Neural cell (in vitro differentiated cells): ENCODE measurements around the gene AP1S1. TPM values are rescaled to one million over a fixed set of nuclear protein-coding genes. Genes with fewer than 3 reads are reported as not detected.

Experiments used
- H2AFZ ChIP-seq: fragments of 200-600, 300-800 bp; sonication (generic), shearing (Covaris generic); 2 replicates; pipeline ENCODE4 v1.6.0; 2014; ENCODE audit warnings: low read depth, mild to moderate bottlenecking, antibody characterized with exemption, low read length, moderate library complexity
- H3F3A ChIP-seq: fragments of 200-600 bp; shearing (Covaris generic); 2 replicates; pipeline ENCODE4 v1.6.1; 2016; ENCODE audit warnings: mild to moderate bottlenecking, moderate library complexity, mixed read lengths, antibody characterized with exemption, low read length; ENCODE audit not compliant: insufficient read depth, poor library complexity, severe bottlenecking
- H3K27ac ChIP-seq: fragments of 200-600, 300-800 bp; sonication (generic), shearing (Covaris generic); 2 replicates; pipeline ENCODE4 v1.5.1; 2014; ENCODE audit warnings: mild to moderate bottlenecking, low read length, moderate library complexity
- H3K27me3 ChIP-seq: fragments of 300-800, 200-600 bp; sonication (generic), shearing (Covaris generic); 2 replicates; pipeline ENCODE4 v1.6.0; 2014; ENCODE audit warnings: mild to moderate bottlenecking, low read depth, low read length, moderate library complexity; ENCODE audit not compliant: insufficient read depth
- H3K36me3 ChIP-seq: fragments of 300-800, 200-600 bp; sonication (generic), shearing (Covaris generic); 2 replicates; pipeline ENCODE4 v1.5.1; 2014; ENCODE audit warnings: mild to moderate bottlenecking, antibody characterized with exemption, low read length, moderate library complexity; ENCODE audit not compliant: insufficient read depth
- H3K4me2 ChIP-seq: fragments of 300-800, 200-600 bp; sonication (generic), shearing (Covaris generic); 2 replicates; pipeline ENCODE4 v1.6.0; 2014; ENCODE audit warnings: mild to moderate bottlenecking, low read length
- H3K4me3 ChIP-seq: fragments of 300-800, 200-600 bp; sonication (generic), shearing (Covaris generic); 2 replicates; pipeline ENCODE4 v1.5.1; 2014; ENCODE audit warnings: mild to moderate bottlenecking, low read length, moderate library complexity
- H3K79me2 ChIP-seq: fragments of 200-600 bp; shearing (Covaris generic); replicated peaks from 2 replicates; pipeline ENCODE4 v1.6.0; 2014; ENCODE audit warnings: mild to moderate bottlenecking, low read length, moderate library complexity; ENCODE audit not compliant: insufficient read depth
- H3K9ac ChIP-seq: fragments of 300-800, 200-600 bp; sonication (generic), shearing (Covaris generic); 2 replicates; pipeline ENCODE4 v1.6.1; 2016; ENCODE audit warnings: mild to moderate bottlenecking, low read length, mixed read lengths
- H3K9me2 ChIP-seq: fragments of 200-600 bp; shearing (Covaris generic); 2 replicates; pipeline ENCODE4 v1.6.1; 2016; ENCODE audit warnings: mild to moderate bottlenecking, low read length, mixed read lengths; ENCODE audit not compliant: insufficient read depth
- H3K9me3 ChIP-seq: fragments of 200-600, 300-800 bp; sonication (generic), shearing (Covaris generic); 2 replicates; pipeline ENCODE4 v1.6.1; 2016; ENCODE audit warnings: mild to moderate bottlenecking, mixed run types, low read length, moderate library complexity, mixed read lengths
- H4K20me1 ChIP-seq: fragments of 200-600 bp; shearing (Covaris generic); 2 replicates; pipeline ENCODE4 v1.6.1; 2016; ENCODE audit warnings: mild to moderate bottlenecking, mixed run types; ENCODE audit not compliant: insufficient read depth
- EP300 ChIP-seq: fragments of 450-650 bp; conservative IDR thresholded peaks from 2 replicates; pipeline ENCODE4 v1.6.1; 2014; ENCODE audit warnings: antibody characterized with exemption, mild to moderate bottlenecking, moderate library complexity; ENCODE audit not compliant: poor library complexity, severe bottlenecking
- EZH2 ChIP-seq: fragments of 200-600, 300-800 bp; shearing (Covaris generic), sonication (generic); IDR thresholded peaks from 2 replicates; pipeline ENCODE4 v1.6.1; 2014; ENCODE audit warnings: antibody characterized with exemption, low read length, borderline replicate concordance, mild to moderate bottlenecking; ENCODE audit not compliant: insufficient read depth, poor library complexity, severe bottlenecking
- MXI1 ChIP-seq: fragments of 450-650 bp; conservative IDR thresholded peaks from 2 replicates; pipeline ENCODE4 v1.6.1; 2014; ENCODE audit warnings: antibody characterized with exemption, mild to moderate bottlenecking; ENCODE audit not compliant: poor library complexity, severe bottlenecking
- POLR2AphosphoS5 ChIP-seq: IDR thresholded peaks from 2 replicates; pipeline ENCODE4 v1.6.1; 2012
- RAD21 ChIP-seq: fragments of 450-650 bp; conservative IDR thresholded peaks from 2 replicates; pipeline ENCODE4 v1.6.1; 2014; ENCODE audit warnings: antibody characterized with exemption, mild to moderate bottlenecking, moderate library complexity
- REST ChIP-seq: IDR thresholded peaks from 2 replicates; pipeline ENCODE4 v1.6.1; 2012; ENCODE audit warnings: borderline replicate concordance
- SMC3 ChIP-seq: fragments of 450-650 bp; conservative IDR thresholded peaks from 2 replicates; pipeline ENCODE4 v1.6.1; 2014; ENCODE audit warnings: antibody characterized with exemption, mild to moderate bottlenecking, moderate library complexity; ENCODE audit not compliant: poor library complexity
- TAF1 ChIP-seq: IDR thresholded peaks from 2 replicates; pipeline ENCODE4 v1.6.1; 2012; ENCODE audit warnings: low read depth
- polyA plus RNA-seq: library from polyadenylated mRNA; depleted of rRNA; stranded (reverse); fragments of >200 nt; gene quantifications from 2 replicates; pipeline ENCODE4 v1.2.3, GENCODE V29; 2014
- TF ChIP-seq, protein P1 (sequence below): fragments of 450-650 bp; IDR thresholded peaks from 2 replicates; pipeline ENCODE4 v1.5.1; 2014; ENCODE audit warnings: antibody characterized with exemption, mild to moderate bottlenecking, moderate library complexity; ENCODE audit not compliant: poor library complexity, severe bottlenecking

Gene AP1S1
- polyA plus RNA-seq, 1 donor from 2014 or later, result 344 TPM

DNA sequence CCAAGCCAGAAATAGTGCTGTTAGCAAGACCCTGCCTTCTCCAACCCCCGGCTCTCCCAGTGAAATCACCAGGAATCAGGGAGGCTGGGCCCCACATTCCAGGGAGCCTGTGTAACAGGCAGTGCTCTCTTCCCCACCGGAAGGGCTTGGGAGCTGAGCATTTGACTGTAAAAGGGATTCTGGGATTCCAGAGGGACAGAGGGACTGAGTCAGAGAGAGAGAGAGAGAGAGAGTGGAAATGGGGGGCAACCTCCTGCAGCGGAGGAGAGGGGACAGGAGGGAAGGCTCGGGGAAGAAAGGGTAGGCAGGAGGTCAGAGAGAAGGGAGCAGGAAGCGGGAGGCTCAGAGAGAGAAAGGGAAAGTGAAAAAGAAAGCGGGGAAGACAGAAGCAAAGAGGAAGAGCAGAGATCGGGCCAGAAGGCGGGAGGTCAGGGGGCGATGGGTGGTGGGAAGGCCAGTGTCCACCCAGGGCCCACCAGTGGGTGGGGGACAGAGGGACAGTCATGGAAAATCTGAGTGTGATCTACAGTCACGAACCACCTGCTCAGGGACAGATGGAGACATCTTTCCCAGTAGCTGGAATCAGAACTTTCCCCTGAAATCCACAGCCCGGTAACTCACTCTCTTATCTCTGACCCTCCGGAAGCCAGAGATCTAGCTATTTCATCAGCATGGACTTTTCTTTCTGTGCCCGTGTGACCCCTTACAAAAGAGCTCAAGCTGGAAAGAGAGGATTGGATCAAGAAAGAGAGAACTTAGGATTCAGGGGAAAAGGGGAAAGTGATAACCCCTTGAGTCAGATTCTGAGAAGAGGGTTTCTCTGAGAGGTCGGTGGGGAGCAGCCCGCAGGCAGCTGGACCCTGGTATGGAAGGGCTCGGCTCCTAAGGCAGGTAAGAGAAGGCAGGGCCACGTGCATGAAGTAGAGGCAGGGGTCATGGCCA is 32.0 kb upstream of the AP1S1 start:
- no peaks in the 10 kb centered on the region for H3K27me3 ChIP-seq
- no peaks in the 10 kb centered on the region for H3K36me3 ChIP-seq
- no peaks in the 10 kb centered on the region for H3F3A ChIP-seq
- H3K4me2 ChIP-seq, result no peak overlapping the region
- H2AFZ ChIP-seq, result no peak overlapping the region
- H3K27ac ChIP-seq, result no peak overlapping the region
- no peaks in the 10 kb centered on the region for H4K20me1 ChIP-seq
- TF ChIP-seq, protein P1, sequence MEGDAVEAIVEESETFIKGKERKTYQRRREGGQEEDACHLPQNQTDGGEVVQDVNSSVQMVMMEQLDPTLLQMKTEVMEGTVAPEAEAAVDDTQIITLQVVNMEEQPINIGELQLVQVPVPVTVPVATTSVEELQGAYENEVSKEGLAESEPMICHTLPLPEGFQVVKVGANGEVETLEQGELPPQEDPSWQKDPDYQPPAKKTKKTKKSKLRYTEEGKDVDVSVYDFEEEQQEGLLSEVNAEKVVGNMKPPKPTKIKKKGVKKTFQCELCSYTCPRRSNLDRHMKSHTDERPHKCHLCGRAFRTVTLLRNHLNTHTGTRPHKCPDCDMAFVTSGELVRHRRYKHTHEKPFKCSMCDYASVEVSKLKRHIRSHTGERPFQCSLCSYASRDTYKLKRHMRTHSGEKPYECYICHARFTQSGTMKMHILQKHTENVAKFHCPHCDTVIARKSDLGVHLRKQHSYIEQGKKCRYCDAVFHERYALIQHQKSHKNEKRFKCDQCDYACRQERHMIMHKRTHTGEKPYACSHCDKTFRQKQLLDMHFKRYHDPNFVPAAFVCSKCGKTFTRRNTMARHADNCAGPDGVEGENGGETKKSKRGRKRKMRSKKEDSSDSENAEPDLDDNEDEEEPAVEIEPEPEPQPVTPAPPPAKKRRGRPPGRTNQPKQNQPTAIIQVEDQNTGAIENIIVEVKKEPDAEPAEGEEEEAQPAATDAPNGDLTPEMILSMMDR, result no peak
- TF ChIP-seq RAD21 (no peak), TAF1 (no peak), SMC3 (no peak), POLR2AphosphoS5 (no peak), MXI1 (no peak), EZH2 (no peak), EP300 (no peak), REST (no peak)
- H3K9me2 ChIP-seq, result no peaks in the 10 kb centered on the region
- H3K9ac ChIP-seq, result no peak overlapping the region
- H3K79me2 ChIP-seq, result no peaks in the 10 kb centered on the region
- no peaks in the 10 kb centered on the region for H3K9me3 ChIP-seq
- H3K4me3 ChIP-seq, result no peak overlapping the region

DNA sequence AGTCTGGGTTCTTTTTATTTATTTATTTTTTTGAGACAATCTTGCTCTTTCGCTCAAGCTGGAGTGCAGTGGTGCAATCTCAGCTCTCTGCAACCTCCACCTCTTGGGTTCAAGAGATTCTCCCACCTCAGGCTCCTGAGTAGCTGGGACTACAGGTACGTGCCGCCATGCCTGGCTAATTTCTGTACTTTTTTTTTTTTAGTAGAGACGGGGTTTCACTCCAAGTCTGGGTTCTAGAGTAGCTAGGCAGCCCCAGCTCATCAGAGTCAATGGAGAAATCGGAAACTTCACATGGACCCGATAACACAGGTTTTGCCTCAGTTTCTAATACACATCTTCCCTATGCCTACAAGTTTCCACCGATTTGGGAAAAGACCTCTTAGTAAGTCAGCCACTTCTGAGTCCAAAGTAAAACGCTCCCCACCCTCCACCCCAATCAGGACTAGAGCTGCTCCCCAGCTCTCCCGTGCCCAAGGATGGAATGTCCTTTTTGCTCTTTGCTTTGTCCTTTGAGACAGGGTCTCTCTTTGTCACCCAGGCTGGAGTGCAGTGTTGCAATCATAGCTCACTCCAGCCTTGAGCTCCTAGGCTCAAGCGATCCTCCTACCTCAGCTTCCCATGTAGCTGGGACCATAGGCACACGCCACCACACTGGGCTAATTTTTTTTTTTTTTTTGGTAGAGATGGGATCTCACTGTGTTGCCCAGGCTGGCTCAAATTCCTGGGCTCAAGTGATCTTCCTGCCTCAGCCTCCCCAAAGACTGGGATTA is 31.2 kb upstream of the AP1S1 start:
- Histone ChIP-seq H4K20me1 (no peaks in the 10 kb centered on the region), H3K4me2 (no peak overlapping the region), H3K9me3 (no peaks in the 10 kb centered on the region), H3F3A (no peaks in the 10 kb centered on the region), H2AFZ (no peak overlapping the region), H3K4me3 (no peak overlapping the region), H3K9ac (no peak overlapping the region), H3K27ac (no peak overlapping the region), H3K79me2 (no peaks in the 10 kb centered on the region), H3K36me3 (no peaks in the 10 kb centered on the region), H3K27me3 (no peaks in the 10 kb centered on the region), H3K9me2 (no peaks in the 10 kb centered on the region)
- TF ChIP-seq, protein P1, result no peak
